IMR-90 (cell line): Measurements from ENCODE around the gene CBX6. TPM values are rescaled to one million over a fixed set of nuclear protein-coding genes. Genes with fewer than 3 reads are reported as not detected.

ENCODE experiments used
- ATAC-seq: fragments of 200-7000 bp; cut with Tn5 transposase; 2 replicates; pipeline ENCODE4 v1.9.1; 2020; ENCODE audit warnings: low read depth, mild to moderate bottlenecking, moderate library complexity
- BruUV-seq: library from RNA; stranded (reverse); fragments of 400-500 nt; replicated peaks from 2 replicates; lab custom pipeline; 2021; lab: Mats Ljungman, UMichigan
- CTCF ChIA-PET: fragments of 300-600 bp; formaldehyde crosslinking; extraction: SDS; loops from one replicate; lab custom pipeline; 2021; ENCODE audit warnings: antibody characterized with exemption; lab: Yijun Ruan, JAX
- POLR2A ChIA-PET: fragments of 300-600 bp; sonication (Branson Sonifier 250); formaldehyde crosslinking; loops from one replicate; lab custom pipeline; 2022; ENCODE audit warnings: antibody characterized with exemption; ENCODE audit not compliant: unreplicated experiment; lab: Charles Lee
- DNase-seq: peaks from one replicate; pipeline ENCODE4 v3.0.0; 2013
- H2AFZ ChIP-seq: replicated peaks from 2 replicates; pipeline ENCODE3; 2013; ENCODE audit warnings: low read length, mild to moderate bottlenecking; ENCODE audit not compliant: poor library complexity
- H2AK5ac ChIP-seq: 2 replicates; pipeline ENCODE4 v1.6.1; 2013; ENCODE audit warnings: low read depth, low read length, inconsistent platforms
- H2AK9ac ChIP-seq: replicated peaks from 2 replicates; pipeline ENCODE3; 2013; ENCODE audit warnings: mild to moderate bottlenecking, low read depth, low read length, moderate library complexity; ENCODE audit not compliant: poor library complexity
- H2BK120ac ChIP-seq: 2 replicates; pipeline ENCODE4 v1.6.1; 2013; ENCODE audit warnings: low read depth, low read length, inconsistent platforms
- H2BK15ac ChIP-seq: 3 replicates; pipeline ENCODE4 v1.6.1; 2013; ENCODE audit warnings: low read depth, low read length, inconsistent platforms
- H2BK20ac ChIP-seq: 2 replicates; pipeline ENCODE4 v1.6.1; 2013; ENCODE audit warnings: low read depth, mild to moderate bottlenecking, inconsistent platforms, low read length, moderate library complexity
- H2BK5ac ChIP-seq: 2 replicates; pipeline ENCODE4 v1.6.1; 2013; ENCODE audit warnings: mild to moderate bottlenecking, low read depth, low read length, inconsistent platforms; ENCODE audit not compliant: poor library complexity, severe bottlenecking
- H3K14ac ChIP-seq: replicated peaks from 2 replicates; pipeline ENCODE4 v1.6.1; 2013; ENCODE audit warnings: low read depth, low read length, inconsistent platforms
- H3K18ac ChIP-seq: 2 replicates; pipeline ENCODE4 v1.6.1; 2013; ENCODE audit warnings: low read depth, low read length, control low read depth
- H3K23ac ChIP-seq: 2 replicates; pipeline ENCODE4 v1.6.1; 2013; ENCODE audit warnings: low read depth, low read length, inconsistent platforms
- H3K27ac ChIP-seq: 2 replicates; pipeline ENCODE4 v1.5.1; 2013; ENCODE audit warnings: mild to moderate bottlenecking, control low read depth, low read length; ENCODE audit not compliant: insufficient read depth
- H3K27me3 ChIP-seq: 2 replicates; pipeline ENCODE4 v1.6.1; 2013; ENCODE audit warnings: low read length; ENCODE audit not compliant: control insufficient read depth, insufficient read depth
- H3K36me3 ChIP-seq: 2 replicates; pipeline ENCODE4 v1.6.1; 2013; ENCODE audit warnings: low read length, mixed read lengths; ENCODE audit not compliant: control insufficient read depth, insufficient read depth
- H3K4ac ChIP-seq: 2 replicates; pipeline ENCODE4 v1.6.1; 2013; ENCODE audit warnings: low read depth, low read length, inconsistent platforms
- H3K4me1 ChIP-seq: 2 replicates; pipeline ENCODE4 v1.6.1; 2013; ENCODE audit warnings: low read length, mixed read lengths; ENCODE audit not compliant: control insufficient read depth, insufficient read depth
- H3K4me2 ChIP-seq: 2 replicates; pipeline ENCODE4 v1.6.1; 2013; ENCODE audit warnings: low read depth, mild to moderate bottlenecking, control low read depth, low read length, moderate library complexity
- H3K4me3 ChIP-seq: 2 replicates; pipeline ENCODE4 v1.5.1; 2013; ENCODE audit warnings: low read depth, mild to moderate bottlenecking, control low read depth, low read length, moderate library complexity; ENCODE audit not compliant: insufficient read depth
- H3K56ac ChIP-seq: 2 replicates; pipeline ENCODE4 v1.6.1; 2013; ENCODE audit warnings: low read length, inconsistent platforms; ENCODE audit not compliant: insufficient read depth; ENCODE audit errors: extremely low read depth
- H3K79me1 ChIP-seq, 2 experiments: 2 replicates each; pipeline ENCODE4 v1.6.1; 2013; ENCODE audit warnings: low read length in 2 of 2, inconsistent platforms in 1 of 2, low read depth in 1 of 2
- H3K9ac ChIP-seq: 2 replicates; pipeline ENCODE4 v1.6.1; 2013; ENCODE audit warnings: low read depth, low read length, control low read depth
- H3K9me1 ChIP-seq: 2 replicates; pipeline ENCODE4 v1.6.1; 2013; ENCODE audit warnings: low read length, inconsistent platforms; ENCODE audit not compliant: insufficient read depth
- H3K9me3 ChIP-seq: 2 replicates; pipeline ENCODE4 v1.6.1; 2013; ENCODE audit warnings: low read length; ENCODE audit not compliant: control insufficient read depth, insufficient read depth
- H4K20me1 ChIP-seq: 2 replicates; pipeline ENCODE4 v1.6.1; 2013; ENCODE audit warnings: low read length, inconsistent platforms; ENCODE audit not compliant: insufficient read depth
- H4K5ac ChIP-seq: 2 replicates; pipeline ENCODE4 v1.6.1; 2013; ENCODE audit warnings: mild to moderate bottlenecking, low read depth, low read length, control low read depth
- H4K8ac ChIP-seq, 2 experiments: 2 replicates each; pipeline ENCODE4 v1.6.1; 2013; ENCODE audit warnings: low read depth in 2 of 2, low read length in 2 of 2, control low read depth in 1 of 2, inconsistent platforms in 1 of 2
- H4K91ac ChIP-seq: 2 replicates; pipeline ENCODE4 v1.6.1; 2013; ENCODE audit warnings: low read depth, low read length, inconsistent platforms; ENCODE audit not compliant: insufficient read depth
- CHD1 ChIP-seq: IDR thresholded peaks from 2 replicates; pipeline ENCODE4 v1.6.1; 2012; ENCODE audit warnings: low read depth, low read length, improper control_type of control experiment
- MAFK ChIP-seq: IDR thresholded peaks from 2 replicates; pipeline ENCODE4 v1.6.1; 2012; ENCODE audit warnings: low read depth, low read length, improper control_type of control experiment
- WGBS, 2 experiments: methylation state at CpG; one replicate each; pipeline versions ENCODE4 v1.1.5 to v1.1.7; 2013; ENCODE audit warnings: missing lambda C conversion rate in 2 of 2; ENCODE audit not compliant: insufficient read length in 1 of 2; ENCODE audit errors: extremely low coverage in 2 of 2; 5-methylcytosine and 5-hydroxymethylcytosine counted together
- dilution Hi-C: fragments of 300-500 bp; cut with HindIII; formaldehyde crosslinking; loops from one replicate; pipeline ENCODE4 v1.14.3; 2018; ENCODE audit warnings: low sequenced_read_pairs; ENCODE audit not compliant: unreplicated experiment
- in situ Hi-C: fragments of 300-500 bp; cut with MboI; formaldehyde crosslinking; loops from 3 replicates; pipeline ENCODE4 v1.14.3; 2019; ENCODE audit warnings: low sequenced_read_pairs, inconsistent platforms, mixed read lengths
- intact Hi-C: fragments of 100-400 bp; cut with micrococcal nuclease; formaldehyde crosslinking; loops from 2 replicates; pipeline ENCODE4 v1.10.0; 2022
- polyA plus RNA-seq, 3 experiments: library from polyadenylated mRNA; depleted of rRNA; stranded (reverse); fragments of >200 nt; gene quantifications; 2 replicates each; pipeline ENCODE4 v1.2.3, GENCODE V29; 2012; ENCODE audit warnings: low replicate concordance in 1 of 3
- total RNA-seq: library from RNA; depleted of rRNA; stranded (reverse); fragments of >200 nt; gene quantifications from 2 replicates; pipeline ENCODE4 v1.2.3, GENCODE V29; 2012

The CBX6 gene
- total and polyA plus RNA-seq, 2 of the 4 experiments (the other 2 are of a cell fraction), result 15.2 to 19.0 TPM

DNA sequence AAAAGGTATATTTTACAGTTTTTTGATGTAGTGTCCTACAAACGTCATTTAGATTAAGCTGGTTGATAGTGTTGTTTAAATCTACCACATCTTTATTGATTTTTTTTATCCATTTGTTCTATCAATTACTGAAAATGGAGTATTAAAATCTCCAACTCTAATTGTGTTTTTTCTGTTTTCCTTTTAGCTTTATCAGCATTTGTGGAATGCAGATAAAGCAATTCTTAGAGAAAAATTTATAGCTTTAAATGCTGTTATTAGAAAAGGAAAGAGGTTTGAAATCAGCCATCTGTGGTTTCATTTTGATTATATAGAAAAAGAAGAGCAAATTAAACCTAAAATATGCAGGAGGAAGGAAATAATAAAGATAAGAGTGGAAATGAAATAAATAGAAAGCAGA, 39.4 kb upstream of the CBX6 start:
- Histone ChIP-seq H3K27me3 (peaks cover 28% of the 10 kb centered on the region), H3K18ac (no peak overlapping the region), H3K27ac (no peak overlapping the region), H2BK120ac (no peak overlapping the region), H2AFZ (no peak overlapping the region), H3K9me1 (no peaks in the 10 kb centered on the region), H3K36me3 (no peaks in the 10 kb centered on the region), H2AK9ac (no peak overlapping the region), H3K9ac (no peak overlapping the region), H4K8ac (no peak overlapping the region), H3K4ac (no peak overlapping the region), H4K20me1 (no peaks in the 10 kb centered on the region), H3K4me1 (no peaks in the 10 kb centered on the region), H4K91ac (no peak overlapping the region), H3K79me1 (no peaks in the 10 kb centered on the region), H2BK15ac (no peak overlapping the region), H2BK5ac (no peak overlapping the region), H3K4me3 (no peak overlapping the region), H4K5ac (no peak overlapping the region), H3K14ac (no peak overlapping the region), H3K56ac (no peak overlapping the region), H2BK20ac (no peak overlapping the region), H3K23ac (no peak overlapping the region), H3K4me2 (no peak overlapping the region), H3K9me3 (no peaks in the 10 kb centered on the region), H2AK5ac (no peak overlapping the region)
- no peak for TF ChIP-seq CHD1
- peak; percentile 27; the same call in 1 of the 2 replicates for TF ChIP-seq MAFK
- intact Hi-C loops, result no loop called here
- no peak for DNase-seq
- ChIA-PET POLR2A (no interaction called here), CTCF (no interaction called here)
- in situ Hi-C loops, result no loop called here
- dilution Hi-C loops, result no loop called here
- no peak for ATAC-seq
- WGBS, 2 experiments, result no CpG with 5 or more reads among the region's 1 CpG
- BruUV-seq, result no TSS peak
